HUES48 (cell line): Measurements from ENCODE around the gene HACD1.
A peak's percentile ranks its signal among the peaks of the same experiment; 100 is the strongest.

Experiments used
- H3K27ac ChIP-seq: one replicate; pipeline ENCODE4 v1.7.0; 2013; ENCODE audit warnings: low read depth, low read length, inconsistent platforms
- H3K27me3 ChIP-seq: 2 replicates; pipeline ENCODE4 v1.6.1; 2013; ENCODE audit warnings: mild to moderate bottlenecking, low read length; ENCODE audit not compliant: control insufficient read depth, insufficient read depth
- H3K36me3 ChIP-seq: 2 replicates; pipeline ENCODE4 v1.6.1; 2013; ENCODE audit warnings: low read length; ENCODE audit not compliant: control insufficient read depth, insufficient read depth
- H3K4me1 ChIP-seq: 2 replicates; pipeline ENCODE4 v1.6.1; 2013; ENCODE audit warnings: mild to moderate bottlenecking, low read length; ENCODE audit not compliant: control insufficient read depth, insufficient read depth
- H3K4me3 ChIP-seq: 2 replicates; pipeline ENCODE4 v1.5.1; 2013; ENCODE audit warnings: mild to moderate bottlenecking, low read depth, low read length
- H3K9ac ChIP-seq: 2 replicates; pipeline ENCODE4 v1.6.1; 2013; ENCODE audit warnings: mild to moderate bottlenecking, low read depth, low read length, moderate library complexity
- H3K9me3 ChIP-seq: 2 replicates; pipeline ENCODE4 v1.6.1; 2013; ENCODE audit warnings: low read length; ENCODE audit not compliant: control insufficient read depth, insufficient read depth

HACD1 gene

GRCh38 chr10:17580885-17581284 lies 36.3 kb downstream of the HACD1 start:
- Histone ChIP-seq H3K36me3 (no peaks in the 10 kb centered on the region), H3K4me3 (no peak overlapping the region), H3K4me1 (no peaks in the 10 kb centered on the region), H3K9ac (no peak overlapping the region), H3K27ac (no peak overlapping the region), H3K27me3 (no peaks in the 10 kb centered on the region), H3K9me3 (no peaks in the 10 kb centered on the region)

DNA sequence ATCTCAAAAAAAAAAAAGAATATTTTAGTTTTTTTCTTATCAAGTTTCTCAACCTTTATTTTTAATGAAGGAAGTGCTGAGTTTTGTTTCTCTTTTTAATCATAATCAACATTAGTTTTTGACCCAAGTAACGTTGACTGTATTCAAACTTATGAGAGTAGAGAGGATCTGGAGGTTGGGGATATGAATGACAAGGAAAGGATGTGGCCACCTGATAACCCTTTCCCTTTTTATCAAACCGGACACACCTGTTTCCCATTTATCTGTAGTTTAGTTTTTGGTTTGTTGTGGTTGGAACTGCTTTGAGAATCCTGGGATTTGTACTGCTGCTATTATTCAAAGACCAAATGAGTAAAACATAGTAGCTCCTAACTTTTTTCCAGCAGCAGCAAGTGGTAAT lies 38.6 kb downstream of the HACD1 start:
- Histone ChIP-seq H3K4me3 (no peak overlapping the region), H3K27me3 (no peaks in the 10 kb centered on the region), H3K9me3 (no peaks in the 10 kb centered on the region), H3K27ac (no peak overlapping the region), H3K36me3 (no peaks in the 10 kb centered on the region), H3K9ac (no peak overlapping the region), H3K4me1 (no peaks in the 10 kb centered on the region)

GRCh38 chr10:17576768-17577167 lies 40.4 kb downstream of the HACD1 start:
- Histone ChIP-seq H3K27me3 (no peaks in the 10 kb centered on the region), H3K9me3 (no peaks in the 10 kb centered on the region), H3K4me3 (no peak overlapping the region), H3K4me1 (no peaks in the 10 kb centered on the region), H3K27ac (no peak overlapping the region), H3K9ac (no peak overlapping the region), H3K36me3 (no peaks in the 10 kb centered on the region)

- Histone ChIP-seq H3K36me3 (no peaks in the 10 kb centered on the region), H3K9me3 (no peaks in the 10 kb centered on the region), H3K27ac (no peak overlapping the region), H3K27me3 (no peaks in the 10 kb centered on the region), H3K4me1 (peaks cover 20% of the 10 kb centered on the region), H3K4me3 (no peak overlapping the region), H3K9ac (no peak overlapping the region)
Measured at GRCh38 chr10:17564911-17565310, 52.3 kb downstream of the HACD1 start.

- Histone ChIP-seq H3K9ac (no peak overlapping the region), H3K27me3 (no peaks in the 10 kb centered on the region), H3K27ac (no peak overlapping the region), H3K4me1 (peaks cover 20% of the 10 kb centered on the region), H3K9me3 (no peaks in the 10 kb centered on the region), H3K4me3 (no peak overlapping the region), H3K36me3 (no peaks in the 10 kb centered on the region)
Measured at GRCh38 chr10:17563452-17563851, 53.7 kb downstream of the HACD1 start.

DNA sequence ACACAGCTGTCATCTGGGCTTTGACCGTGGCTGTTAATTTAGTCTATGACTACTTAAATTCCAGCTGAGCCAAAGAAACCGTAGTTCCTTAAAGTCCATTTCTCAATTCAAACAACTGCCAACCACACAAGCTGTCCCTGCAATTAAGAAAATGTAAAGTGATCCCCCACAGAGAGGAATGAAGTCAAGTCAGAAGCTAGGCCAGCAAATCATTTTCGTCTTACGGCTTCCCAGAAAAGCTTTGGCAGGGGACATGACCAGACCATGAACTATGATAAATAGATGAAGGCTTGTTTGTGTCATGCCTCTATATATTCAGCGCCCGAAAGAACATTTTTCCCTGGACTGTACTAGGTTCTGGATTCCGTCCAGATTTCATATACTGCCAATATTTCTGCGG lies 54.6 kb downstream of the HACD1 start:
- Histone ChIP-seq H3K4me1 (peaks cover 20% of the 10 kb centered on the region), H3K27me3 (no peaks in the 10 kb centered on the region), H3K27ac (peak overlapping the region; percentile 18), H3K4me3 (no peak overlapping the region), H3K9me3 (no peaks in the 10 kb centered on the region), H3K36me3 (no peaks in the 10 kb centered on the region), H3K9ac (0 out of 2 replicates have a peak overlapping the region, but pooled peaks have one; percentile 12)

- H3K9ac ChIP-seq = no peak overlapping the region
- H3K4me3 ChIP-seq = no peak overlapping the region
- no peaks in the 10 kb centered on the region for H3K36me3 ChIP-seq
- H3K27ac ChIP-seq = no peak overlapping the region
- no peaks in the 10 kb centered on the region for H3K9me3 ChIP-seq
- H3K27me3 ChIP-seq = no peaks in the 10 kb centered on the region
- peaks cover 20% of the 10 kb centered on the region for H3K4me1 ChIP-seq
Measured at GRCh38 chr10:17561111-17561510, 56.1 kb downstream of the HACD1 start.

DNA sequence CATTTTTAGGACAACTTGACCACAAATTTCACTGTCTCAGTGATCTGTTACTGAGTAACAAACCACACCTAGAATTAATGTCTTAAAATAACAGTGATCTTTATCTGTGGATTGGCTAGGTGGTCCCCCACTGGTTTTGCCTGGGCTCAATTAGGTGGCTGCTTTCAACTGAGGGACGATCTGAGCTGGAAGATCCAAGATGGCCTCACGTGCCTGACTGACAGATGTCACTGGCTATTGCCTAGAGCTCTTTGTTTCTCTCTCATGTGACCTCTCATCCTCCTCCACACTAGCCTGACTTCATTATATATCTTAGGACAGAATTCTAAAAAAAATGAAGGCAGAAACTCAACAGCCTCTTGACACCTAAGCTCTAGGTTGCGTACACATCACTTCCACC lies 59.7 kb downstream of the HACD1 start:
- no peaks in the 10 kb centered on the region for H3K27me3 ChIP-seq
- no peak overlapping the region for H3K4me3 ChIP-seq
- H3K9ac ChIP-seq = no peak overlapping the region
- H3K27ac ChIP-seq = no peak overlapping the region
- H3K4me1 ChIP-seq = peaks cover 11% of the 10 kb centered on the region
- H3K9me3 ChIP-seq = no peaks in the 10 kb centered on the region
- no peaks in the 10 kb centered on the region for H3K36me3 ChIP-seq

DNA sequence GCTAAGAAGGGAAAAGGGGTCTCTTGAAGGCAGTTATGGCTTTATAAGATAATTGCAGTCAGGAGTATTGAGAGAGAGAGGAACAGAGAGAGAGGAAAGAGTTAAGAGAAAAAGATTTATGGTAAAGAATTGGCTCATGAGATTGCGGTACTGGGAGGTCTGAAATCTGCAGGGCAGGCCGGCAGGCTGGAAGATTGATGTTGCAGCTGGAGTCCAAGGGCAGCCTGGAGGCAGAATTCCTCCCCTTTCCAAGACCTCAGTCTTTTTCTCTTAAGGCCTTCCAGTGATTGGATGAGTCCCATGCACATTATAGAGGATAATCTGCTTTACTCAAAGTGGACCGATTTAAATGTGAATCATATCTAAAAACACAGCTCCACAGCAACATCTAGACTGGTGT lies 68.4 kb downstream of the HACD1 start:
- Histone ChIP-seq H3K36me3 (no peaks in the 10 kb centered on the region), H3K27ac (no peak overlapping the region), H3K4me1 (no peaks in the 10 kb centered on the region), H3K27me3 (no peaks in the 10 kb centered on the region), H3K4me3 (no peak overlapping the region), H3K9me3 (peaks cover under 1% of the 10 kb centered on the region; the same call in 1 of the 2 replicates), H3K9ac (no peak overlapping the region)

- H3K9ac ChIP-seq = no peak overlapping the region
- H3K36me3 ChIP-seq = no peaks in the 10 kb centered on the region
- no peak overlapping the region for H3K27ac ChIP-seq
- peaks cover 3% of the 10 kb centered on the region; the same call in 1 of the 2 replicates for H3K9me3 ChIP-seq
- no peaks in the 10 kb centered on the region for H3K4me1 ChIP-seq
- no peaks in the 10 kb centered on the region for H3K27me3 ChIP-seq
- no peak overlapping the region for H3K4me3 ChIP-seq
Measured at GRCh38 chr10:17548162-17548561, 69.0 kb downstream of the HACD1 start.

- H3K4me3 ChIP-seq = no peak overlapping the region
- no peak overlapping the region for H3K9ac ChIP-seq
- no peaks in the 10 kb centered on the region for H3K27me3 ChIP-seq
- no peaks in the 10 kb centered on the region for H3K4me1 ChIP-seq
- no peaks in the 10 kb centered on the region for H3K36me3 ChIP-seq
- H3K9me3 ChIP-seq = peaks cover 3% of the 10 kb centered on the region; the same call in 1 of the 2 replicates
- no peak overlapping the region for H3K27ac ChIP-seq
Measured at GRCh38 chr10:17547060-17547459, 70.1 kb downstream of the HACD1 start.

DNA sequence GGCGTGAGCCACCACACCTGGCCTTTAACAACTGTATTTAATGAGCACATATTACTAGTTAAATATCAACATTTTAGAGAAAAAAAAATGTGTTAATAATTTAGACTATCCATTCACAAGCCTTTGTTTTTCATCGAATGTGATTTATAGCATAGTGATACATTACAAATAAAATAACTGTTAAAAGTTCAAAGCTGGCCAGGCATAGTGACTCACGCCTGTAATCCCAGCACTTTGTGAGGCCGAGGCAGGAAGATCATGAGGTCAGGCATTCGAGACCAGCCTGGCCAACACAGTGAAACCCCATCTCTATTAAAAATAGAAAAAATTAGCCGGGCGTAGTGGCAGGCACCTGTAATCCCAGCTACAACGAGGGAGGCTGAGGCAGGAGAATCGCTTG lies 72.7 kb downstream of the HACD1 start:
- Histone ChIP-seq H3K9me3 (peaks cover 3% of the 10 kb centered on the region; the same call in 1 of the 2 replicates), H3K27me3 (no peaks in the 10 kb centered on the region), H3K9ac (no peak overlapping the region), H3K4me3 (no peak overlapping the region), H3K27ac (no peak overlapping the region), H3K36me3 (no peaks in the 10 kb centered on the region), H3K4me1 (no peaks in the 10 kb centered on the region)
